IMR-90 (cell line): Measurements from ENCODE around the gene GAREM2. TPM values are rescaled to one million over a fixed set of nuclear protein-coding genes. Genes with fewer than 3 reads are reported as not detected.

Experiments
- ATAC-seq: fragments of 200-7000 bp; cut with Tn5 transposase; 2 replicates; pipeline ENCODE4 v1.9.1; 2020; ENCODE audit warnings: low read depth, mild to moderate bottlenecking, moderate library complexity
- BruUV-seq: library from RNA; stranded (reverse); fragments of 400-500 nt; replicated peaks from 2 replicates; lab custom pipeline; 2021; lab: Mats Ljungman, UMichigan
- CTCF ChIA-PET: fragments of 300-600 bp; formaldehyde crosslinking; extraction: SDS; loops from one replicate; lab custom pipeline; 2021; ENCODE audit warnings: antibody characterized with exemption; lab: Yijun Ruan, JAX
- POLR2A ChIA-PET: fragments of 300-600 bp; sonication (Branson Sonifier 250); formaldehyde crosslinking; loops from one replicate; lab custom pipeline; 2022; ENCODE audit warnings: antibody characterized with exemption; ENCODE audit not compliant: unreplicated experiment; lab: Charles Lee
- DNase-seq: peaks from one replicate; pipeline ENCODE4 v3.0.0; 2013
- H2AFZ ChIP-seq: replicated peaks from 2 replicates; pipeline ENCODE3; 2013; ENCODE audit warnings: low read length, mild to moderate bottlenecking; ENCODE audit not compliant: poor library complexity
- H2AK5ac ChIP-seq: 2 replicates; pipeline ENCODE4 v1.6.1; 2013; ENCODE audit warnings: low read depth, low read length, inconsistent platforms
- H2AK9ac ChIP-seq: replicated peaks from 2 replicates; pipeline ENCODE3; 2013; ENCODE audit warnings: mild to moderate bottlenecking, low read depth, low read length, moderate library complexity; ENCODE audit not compliant: poor library complexity
- H2BK120ac ChIP-seq: 2 replicates; pipeline ENCODE4 v1.6.1; 2013; ENCODE audit warnings: low read depth, low read length, inconsistent platforms
- H2BK15ac ChIP-seq: 3 replicates; pipeline ENCODE4 v1.6.1; 2013; ENCODE audit warnings: low read depth, low read length, inconsistent platforms
- H2BK20ac ChIP-seq: 2 replicates; pipeline ENCODE4 v1.6.1; 2013; ENCODE audit warnings: low read depth, mild to moderate bottlenecking, inconsistent platforms, low read length, moderate library complexity
- H2BK5ac ChIP-seq: 2 replicates; pipeline ENCODE4 v1.6.1; 2013; ENCODE audit warnings: mild to moderate bottlenecking, low read depth, low read length, inconsistent platforms; ENCODE audit not compliant: poor library complexity, severe bottlenecking
- H3K14ac ChIP-seq: replicated peaks from 2 replicates; pipeline ENCODE4 v1.6.1; 2013; ENCODE audit warnings: low read depth, low read length, inconsistent platforms
- H3K18ac ChIP-seq: 2 replicates; pipeline ENCODE4 v1.6.1; 2013; ENCODE audit warnings: low read depth, low read length, control low read depth
- H3K23ac ChIP-seq: 2 replicates; pipeline ENCODE4 v1.6.1; 2013; ENCODE audit warnings: low read depth, low read length, inconsistent platforms
- H3K27ac ChIP-seq: 2 replicates; pipeline ENCODE4 v1.5.1; 2013; ENCODE audit warnings: mild to moderate bottlenecking, control low read depth, low read length; ENCODE audit not compliant: insufficient read depth
- H3K27me3 ChIP-seq: 2 replicates; pipeline ENCODE4 v1.6.1; 2013; ENCODE audit warnings: low read length; ENCODE audit not compliant: control insufficient read depth, insufficient read depth
- H3K36me3 ChIP-seq: 2 replicates; pipeline ENCODE4 v1.6.1; 2013; ENCODE audit warnings: low read length, mixed read lengths; ENCODE audit not compliant: control insufficient read depth, insufficient read depth
- H3K4ac ChIP-seq: 2 replicates; pipeline ENCODE4 v1.6.1; 2013; ENCODE audit warnings: low read depth, low read length, inconsistent platforms
- H3K4me1 ChIP-seq: 2 replicates; pipeline ENCODE4 v1.6.1; 2013; ENCODE audit warnings: low read length, mixed read lengths; ENCODE audit not compliant: control insufficient read depth, insufficient read depth
- H3K4me2 ChIP-seq: 2 replicates; pipeline ENCODE4 v1.6.1; 2013; ENCODE audit warnings: low read depth, mild to moderate bottlenecking, control low read depth, low read length, moderate library complexity
- H3K4me3 ChIP-seq: 2 replicates; pipeline ENCODE4 v1.5.1; 2013; ENCODE audit warnings: low read depth, mild to moderate bottlenecking, control low read depth, low read length, moderate library complexity; ENCODE audit not compliant: insufficient read depth
- H3K56ac ChIP-seq: 2 replicates; pipeline ENCODE4 v1.6.1; 2013; ENCODE audit warnings: low read length, inconsistent platforms; ENCODE audit not compliant: insufficient read depth; ENCODE audit errors: extremely low read depth
- H3K79me1 ChIP-seq, 2 experiments: 2 replicates each; pipeline ENCODE4 v1.6.1; 2013; ENCODE audit warnings: low read length in 2 of 2, inconsistent platforms in 1 of 2, low read depth in 1 of 2
- H3K9ac ChIP-seq: 2 replicates; pipeline ENCODE4 v1.6.1; 2013; ENCODE audit warnings: low read depth, low read length, control low read depth
- H3K9me1 ChIP-seq: 2 replicates; pipeline ENCODE4 v1.6.1; 2013; ENCODE audit warnings: low read length, inconsistent platforms; ENCODE audit not compliant: insufficient read depth
- H3K9me3 ChIP-seq: 2 replicates; pipeline ENCODE4 v1.6.1; 2013; ENCODE audit warnings: low read length; ENCODE audit not compliant: control insufficient read depth, insufficient read depth
- H4K20me1 ChIP-seq: 2 replicates; pipeline ENCODE4 v1.6.1; 2013; ENCODE audit warnings: low read length, inconsistent platforms; ENCODE audit not compliant: insufficient read depth
- H4K5ac ChIP-seq: 2 replicates; pipeline ENCODE4 v1.6.1; 2013; ENCODE audit warnings: mild to moderate bottlenecking, low read depth, low read length, control low read depth
- H4K8ac ChIP-seq, 2 experiments: 2 replicates each; pipeline ENCODE4 v1.6.1; 2013; ENCODE audit warnings: low read depth in 2 of 2, low read length in 2 of 2, control low read depth in 1 of 2, inconsistent platforms in 1 of 2
- H4K91ac ChIP-seq: 2 replicates; pipeline ENCODE4 v1.6.1; 2013; ENCODE audit warnings: low read depth, low read length, inconsistent platforms; ENCODE audit not compliant: insufficient read depth
- BHLHE40 ChIP-seq: fragments of 150-350 bp; IDR thresholded peaks from 2 replicates; pipeline ENCODE4 v1.6.1; 2016; ENCODE audit warnings: mild to moderate bottlenecking, low read depth, low read length
- CEBPB ChIP-seq: IDR thresholded peaks from 2 replicates; pipeline ENCODE4 v1.6.1; 2012; ENCODE audit warnings: low read depth, low read length, improper control_type of control experiment
- CHD1 ChIP-seq: IDR thresholded peaks from 2 replicates; pipeline ENCODE4 v1.6.1; 2012; ENCODE audit warnings: low read depth, low read length, improper control_type of control experiment
- CTCF ChIP-seq: conservative IDR thresholded peaks from 2 replicates; pipeline ENCODE4 v1.5.1; 2012; ENCODE audit warnings: mild to moderate bottlenecking, low read depth, low read length, improper control_type of control experiment
- FOS ChIP-seq: fragments of 150-350 bp; IDR thresholded peaks from 2 replicates; pipeline ENCODE4 v1.6.1; 2016; ENCODE audit warnings: low read depth, low read length
- MAFK ChIP-seq: IDR thresholded peaks from 2 replicates; pipeline ENCODE4 v1.6.1; 2012; ENCODE audit warnings: low read depth, low read length, improper control_type of control experiment
- MAZ ChIP-seq: IDR thresholded peaks from 2 replicates; pipeline ENCODE4 v1.6.1; 2012; ENCODE audit warnings: low read depth, mild to moderate bottlenecking, low read length, improper control_type of control experiment, moderate library complexity, borderline replicate concordance
- MXI1 ChIP-seq: IDR thresholded peaks from 2 replicates; pipeline ENCODE4 v1.6.1; 2012; ENCODE audit warnings: low read depth, mild to moderate bottlenecking, low read length, moderate library complexity, borderline replicate concordance
- NFE2L2 ChIP-seq: fragments of 150-350 bp; IDR thresholded peaks from 2 replicates; pipeline ENCODE4 v1.6.1; 2016; ENCODE audit warnings: low read depth, mild to moderate bottlenecking, low read length
- POLR2A ChIP-seq: IDR thresholded peaks from 2 replicates; pipeline ENCODE4 v1.6.1; 2012; ENCODE audit warnings: mild to moderate bottlenecking, low read depth, low read length
- RAD21 ChIP-seq: IDR thresholded peaks from 2 replicates; pipeline ENCODE4 v1.6.1; 2012; ENCODE audit warnings: low read length, improper control_type of control experiment
- RCOR1 ChIP-seq: IDR thresholded peaks from 2 replicates; pipeline ENCODE4 v1.6.1; 2012; ENCODE audit warnings: mild to moderate bottlenecking, low read length, improper control_type of control experiment; ENCODE audit not compliant: insufficient replicate concordance
- RFX5 ChIP-seq: IDR thresholded peaks from 2 replicates; pipeline ENCODE4 v1.8.0; 2012; ENCODE audit warnings: low read depth, mild to moderate bottlenecking, low read length, moderate library complexity
- SMC3 ChIP-seq: fragments of 150-350 bp; IDR thresholded peaks from 2 replicates; pipeline ENCODE4 v1.6.1; 2016; ENCODE audit warnings: low read depth, mild to moderate bottlenecking, antibody characterized with exemption, low read length, moderate library complexity
- USF2 ChIP-seq: fragments of 150-350 bp; IDR thresholded peaks from 2 replicates; pipeline ENCODE4 v1.6.1; 2017; ENCODE audit warnings: mild to moderate bottlenecking, antibody characterized with exemption, low read length, low read depth
- WGBS, 2 experiments: methylation state at CpG; one replicate each; pipeline versions ENCODE4 v1.1.5 to v1.1.7; 2013; ENCODE audit warnings: missing lambda C conversion rate in 2 of 2; ENCODE audit not compliant: insufficient read length in 1 of 2; ENCODE audit errors: extremely low coverage in 2 of 2; 5-methylcytosine and 5-hydroxymethylcytosine counted together
- dilution Hi-C: fragments of 300-500 bp; cut with HindIII; formaldehyde crosslinking; loops from one replicate; pipeline ENCODE4 v1.14.3; 2018; ENCODE audit warnings: low sequenced_read_pairs; ENCODE audit not compliant: unreplicated experiment
- in situ Hi-C: fragments of 300-500 bp; cut with MboI; formaldehyde crosslinking; loops from 3 replicates; pipeline ENCODE4 v1.14.3; 2019; ENCODE audit warnings: low sequenced_read_pairs, inconsistent platforms, mixed read lengths
- intact Hi-C: fragments of 100-400 bp; cut with micrococcal nuclease; formaldehyde crosslinking; loops from 2 replicates; pipeline ENCODE4 v1.10.0; 2022
- polyA plus RNA-seq, 3 experiments: library from polyadenylated mRNA; depleted of rRNA; stranded (reverse); fragments of >200 nt; gene quantifications; 2 replicates each; pipeline ENCODE4 v1.2.3, GENCODE V29; 2012; ENCODE audit warnings: low replicate concordance in 1 of 3
- total RNA-seq: library from RNA; depleted of rRNA; stranded (reverse); fragments of >200 nt; gene quantifications from 2 replicates; pipeline ENCODE4 v1.2.3, GENCODE V29; 2012
- TF ChIP-seq, protein P1 (sequence below): fragments of 150-350 bp; IDR thresholded peaks from 2 replicates; pipeline ENCODE4 v1.6.1; 2016; ENCODE audit warnings: low read depth, mild to moderate bottlenecking, low read length, moderate library complexity, borderline replicate concordance

Gene GAREM2
- total and polyA plus RNA-seq, 2 of the 4 experiments (the other 2 are of a cell fraction), result 0.36 to 1.8 TPM

DNA sequence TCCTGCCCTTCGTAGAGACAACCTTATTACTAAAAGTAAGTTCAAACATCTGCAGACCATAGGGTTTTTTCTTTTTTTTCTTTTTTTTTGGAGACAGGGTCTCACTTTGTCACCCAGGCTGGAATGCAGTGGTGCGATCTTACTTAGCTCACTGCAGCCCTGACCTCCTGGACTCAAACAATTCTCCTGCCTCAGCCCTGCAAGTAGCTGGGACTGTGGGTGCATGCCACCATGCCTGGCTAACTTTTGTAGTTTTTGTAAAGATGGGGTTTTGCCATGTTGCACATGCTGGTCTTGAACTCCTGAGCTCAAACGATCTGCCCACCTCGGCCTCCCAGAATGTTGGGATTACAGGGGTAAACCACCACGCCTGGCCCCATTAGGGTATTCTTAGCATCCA is 39.1 kb downstream of the GAREM2 start:
- DNase-seq (no peak), ATAC-seq (no peak)
- no peak overlapping the region for H3K27ac ChIP-seq
- in situ Hi-C loops (no loop called here), dilution Hi-C loops (no loop called here), intact Hi-C loops (no loop called here)
- no peak overlapping the region for H2BK20ac ChIP-seq
- no peak overlapping the region for H3K23ac ChIP-seq
- no peak overlapping the region for H3K18ac ChIP-seq
- no TSS peak for BruUV-seq
- H3K9me1 ChIP-seq, result 0 out of 2 replicates have a peak, but pooled peaks cover 2% of the 10 kb centered on the region
- H4K20me1 ChIP-seq, result no peaks in the 10 kb centered on the region
- POLR2A ChIA-PET, result no interaction called here
- H2AFZ ChIP-seq, result no peak overlapping the region
- H3K4me1 ChIP-seq, result no peaks in the 10 kb centered on the region
- H3K4me3 ChIP-seq, result no peak overlapping the region
- H4K91ac ChIP-seq, result no peak overlapping the region
- peaks cover 40% of the 10 kb centered on the region for H3K36me3 ChIP-seq
- no CpG with 5 or more reads among the region's 5 CpGs for WGBS, 2 experiments
- H3K9me3 ChIP-seq, result no peaks in the 10 kb centered on the region
- H2AK5ac ChIP-seq, result no peak overlapping the region
- CTCF ChIA-PET, result no interaction called here
- H4K5ac ChIP-seq, result no peak overlapping the region
- no peak overlapping the region for H2BK15ac ChIP-seq
- H3K9ac ChIP-seq, result no peak overlapping the region
- no peak overlapping the region for H2AK9ac ChIP-seq
- no peaks in the 10 kb centered on the region for H3K27me3 ChIP-seq
- TF ChIP-seq CEBPB (no peak), MAZ (no peak), BHLHE40 (no peak), CHD1 (no peak), CTCF (no peak), SMC3 (no peak), NFE2L2 (no peak), RFX5 (no peak), POLR2A (no peak), RCOR1 (no peak), USF2 (no peak), MAFK (no peak), MXI1 (no peak), RAD21 (no peak), FOS (no peak)
- TF ChIP-seq, protein P1, sequence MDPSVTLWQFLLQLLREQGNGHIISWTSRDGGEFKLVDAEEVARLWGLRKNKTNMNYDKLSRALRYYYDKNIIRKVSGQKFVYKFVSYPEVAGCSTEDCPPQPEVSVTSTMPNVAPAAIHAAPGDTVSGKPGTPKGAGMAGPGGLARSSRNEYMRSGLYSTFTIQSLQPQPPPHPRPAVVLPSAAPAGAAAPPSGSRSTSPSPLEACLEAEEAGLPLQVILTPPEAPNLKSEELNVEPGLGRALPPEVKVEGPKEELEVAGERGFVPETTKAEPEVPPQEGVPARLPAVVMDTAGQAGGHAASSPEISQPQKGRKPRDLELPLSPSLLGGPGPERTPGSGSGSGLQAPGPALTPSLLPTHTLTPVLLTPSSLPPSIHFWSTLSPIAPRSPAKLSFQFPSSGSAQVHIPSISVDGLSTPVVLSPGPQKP, result no peak
- no peak overlapping the region for H2BK120ac ChIP-seq
- 0 out of 4 replicates have a peak, but pooled peaks cover 0 to 2% of the 10 kb centered on the region in 2 experiments for H3K79me1 ChIP-seq
- no peak overlapping the region for H3K4me2 ChIP-seq
- H4K8ac ChIP-seq, result no peak overlapping the region
- H3K56ac ChIP-seq, result no peak overlapping the region
- H3K14ac ChIP-seq, result no peak overlapping the region
- H2BK5ac ChIP-seq, result no peak overlapping the region
- H3K4ac ChIP-seq, result no peak overlapping the region
